Measurements from ENCODE around the gene ACTG1. TPM values are rescaled to one million over a fixed set of nuclear protein-coding genes. Genes with fewer than 3 reads are reported as not detected.

ACTG1 gene
- total and polyA plus RNA-seq, 2 of the 13 experiments (the other 11 are each of a cell fraction or from before 2014, with no cell fraction given) = 973 to 1,138 TPM

- TF ChIP-seq PRPF4 (IDR thresholded peaks at IDR 0.05; ENCODE audit: low read depth, low read length, poor library complexity, severe bottlenecking) (no peak), DPF2 (CRISPR knock-in tag; IDR thresholded peaks at IDR 0.05; ENCODE audit: borderline replicate concordance, low read depth) (no peak), DNMT1 (CRISPR knock-in tag; IDR thresholded peaks at IDR 0.05) (no peak), ZNF556 (CRISPR knock-in tag; IDR thresholded peaks at IDR 0.05; ENCODE audit: borderline replicate concordance) (no peak), KDM4B (CRISPR knock-in tag; IDR thresholded peaks at IDR 0.05) (0 out of 2 replicates have a peak, but pooled peaks have one; percentile 15), ZNF512 (CRISPR knock-in tag; IDR thresholded peaks at IDR 0.05) (no peak), MIXL1 (CRISPR knock-in tag; IDR thresholded peaks at IDR 0.05) (no peak), ZNF850 (CRISPR knock-in tag; conservative IDR thresholded peaks at IDR 0.05) (no peak), POGK (CRISPR knock-in tag; conservative IDR thresholded peaks at IDR 0.05) (0 out of 2 replicates have a peak, but pooled peaks have one; percentile 26), POLR2G (IDR thresholded peaks at IDR 0.05; ENCODE audit: low read depth, low read length) (peak; percentile 43; the same call in 1 of the 2 replicates), ZNF574 (CRISPR knock-in tag; IDR thresholded peaks at IDR 0.05) (no peak), ATF4 (CRISPR knock-in tag; IDR thresholded peaks at IDR 0.05) (no peak), ZNF225 (CRISPR knock-in tag; IDR thresholded peaks at IDR 0.05) (0 out of 2 replicates have a peak, but pooled peaks have one; percentile 26), TGIF2 (CRISPR knock-in tag; IDR thresholded peaks at IDR 0.05) (no peak), POLR2A (IDR thresholded peaks at IDR 0.05; ENCODE audit: insufficient read depth in 1 of 2, low read depth in 2 of 2, low read length in 2 of 2) (no peak), GMEB1 (CRISPR knock-in tag; IDR thresholded peaks at IDR 0.05; ENCODE audit: borderline replicate concordance) (no peak), E2F2 (CRISPR knock-in tag; IDR thresholded peaks at IDR 0.05; ENCODE audit: borderline replicate concordance) (no peak), ZNF550 (CRISPR knock-in tag; IDR thresholded peaks at IDR 0.05; ENCODE audit: borderline replicate concordance) (no peak)
Observed at GRCh38 chr17:81466564-81467472, 45.8 kb downstream of the ACTG1 start (continued).
